GM15510 (cell line): ENCODE results near the gene ADCK1.

ENCODE experiments used
- POLR2A ChIP-seq: IDR thresholded peaks from 3 replicates; pipeline ENCODE4 v1.6.1; 2011; ENCODE audit warnings: borderline replicate concordance; ENCODE audit not compliant: insufficient read length; ENCODE audit errors: extremely low read depth

ADCK1 gene

DNA sequence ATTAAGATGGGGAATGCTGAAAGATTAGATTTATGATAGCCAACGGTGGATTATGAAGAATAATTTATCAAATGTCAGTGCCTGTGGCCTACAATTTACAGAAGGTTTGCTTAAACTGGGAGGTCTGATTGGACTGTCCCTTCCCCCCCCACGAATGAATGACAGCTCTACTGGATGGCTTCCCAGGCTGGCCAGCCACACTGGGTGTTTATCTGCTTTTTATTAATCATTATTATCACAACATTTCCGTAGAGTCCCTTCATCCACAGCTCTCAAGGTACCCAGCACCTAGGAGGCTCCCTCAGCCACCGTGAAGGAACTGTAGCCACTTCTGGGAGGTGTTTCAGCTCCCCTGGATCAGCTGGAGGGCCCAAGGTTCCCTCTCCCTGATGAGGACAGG lies 78.9 kb downstream of the ADCK1 start:
- no peak for TF ChIP-seq POLR2A

DNA sequence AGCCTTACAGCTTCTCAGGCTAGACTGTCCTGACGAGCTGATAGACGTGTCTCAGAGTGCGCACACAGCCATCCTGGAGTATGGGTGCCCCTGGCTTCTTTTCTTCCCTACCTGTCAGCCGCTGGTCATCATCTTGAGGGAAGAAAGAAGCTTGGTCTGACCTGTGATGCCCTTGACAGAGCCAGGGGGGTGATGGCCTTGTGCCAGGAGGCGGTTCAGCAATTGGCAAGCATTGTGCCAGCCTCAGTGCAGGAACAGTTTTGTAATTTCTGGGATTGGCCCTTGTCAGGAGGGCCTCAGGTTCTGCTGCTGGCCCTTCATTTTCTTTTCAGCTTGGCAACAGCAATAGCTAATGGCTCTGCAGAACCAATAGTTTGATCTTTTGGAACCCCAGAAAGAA lies 80.1 kb downstream of the ADCK1 start:
- TF ChIP-seq POLR2A: no peak

DNA sequence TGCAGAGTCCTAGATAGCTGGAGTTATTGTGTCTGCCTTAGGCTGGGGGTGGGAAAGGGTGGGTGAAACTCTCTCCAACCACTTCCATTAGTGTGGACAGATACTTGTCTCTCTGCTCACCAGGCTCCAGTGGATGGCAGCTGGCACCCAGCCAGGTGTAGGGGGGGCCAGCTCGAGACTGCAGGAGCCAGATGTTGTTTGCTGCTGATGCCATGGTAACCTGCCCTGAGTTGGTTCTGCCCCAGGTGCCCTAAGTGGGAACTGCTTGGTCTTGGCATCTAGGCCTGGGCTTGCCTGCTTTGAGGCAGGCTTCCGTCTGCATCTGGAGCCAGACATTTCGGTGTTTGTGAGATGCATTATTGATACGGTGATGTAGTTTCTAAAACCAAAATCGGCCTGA lies 82.2 kb downstream of the ADCK1 start:
- TF ChIP-seq POLR2A: no peak

GRCh38 chr14:77882636-77883035 lies 82.7 kb downstream of the ADCK1 start:
- TF ChIP-seq POLR2A: no peak

DNA sequence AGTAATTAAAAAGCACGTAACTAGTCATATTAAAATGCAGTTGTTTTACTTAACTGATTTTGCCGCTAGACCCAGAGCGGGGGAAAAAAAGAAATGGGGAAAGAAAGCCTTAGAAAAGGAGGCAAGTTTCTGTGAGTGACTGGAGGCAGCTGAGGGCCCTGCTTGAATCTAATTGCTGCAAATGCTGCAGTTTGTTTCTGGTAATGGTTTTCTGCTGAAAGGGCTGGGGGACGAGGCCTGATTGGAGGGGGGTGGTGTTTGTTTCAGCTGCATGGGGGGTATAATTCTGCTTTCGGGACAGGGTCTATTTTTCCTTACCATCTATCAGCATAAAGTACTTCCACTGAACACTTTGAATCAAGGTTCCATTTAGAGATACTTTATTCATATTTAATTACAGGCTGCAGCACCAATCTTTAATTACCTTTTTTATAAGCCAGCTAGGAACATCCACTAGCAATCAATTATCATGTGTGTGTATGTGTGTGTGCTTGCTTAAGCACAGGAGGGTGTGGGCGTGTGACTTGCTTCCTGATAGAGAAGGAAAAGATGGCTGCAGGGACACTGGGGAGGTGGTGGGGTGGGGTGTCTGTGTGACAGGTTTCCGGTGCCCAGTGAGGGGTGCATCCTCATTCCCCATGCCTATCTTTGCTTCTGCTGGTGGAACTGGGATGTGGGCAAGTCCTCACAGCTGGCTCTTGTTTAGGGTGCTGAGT lies 83.4 kb downstream of the ADCK1 start:
- no peak for TF ChIP-seq POLR2A

GRCh38 chr14:77883847-77884238 lies 83.9 kb downstream of the ADCK1 start:
- no peak for TF ChIP-seq POLR2A

DNA sequence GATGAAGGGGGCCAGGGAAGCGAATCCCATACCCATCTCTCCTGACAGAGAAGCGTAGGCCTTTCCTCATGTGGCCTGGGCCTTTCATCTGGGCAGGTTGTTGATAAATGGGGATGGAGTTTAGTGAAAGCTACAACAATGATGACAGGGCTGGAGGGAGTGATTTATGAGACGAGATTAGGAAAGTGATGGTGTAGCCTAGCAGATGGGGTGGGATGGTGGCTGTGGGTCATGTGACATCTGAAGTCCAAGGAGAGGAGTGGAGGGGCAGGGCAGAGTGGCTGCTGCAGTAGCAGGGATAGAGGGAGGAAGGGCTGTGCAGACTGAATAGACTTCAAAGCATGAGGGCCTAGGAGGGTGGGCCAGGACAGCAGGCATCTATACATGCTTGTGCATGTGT lies 85.5 kb downstream of the ADCK1 start:
- no peak for TF ChIP-seq POLR2A

GRCh38 chr14:77886010-77886409 lies 86.1 kb downstream of the ADCK1 start:
- TF ChIP-seq POLR2A: no peak

DNA sequence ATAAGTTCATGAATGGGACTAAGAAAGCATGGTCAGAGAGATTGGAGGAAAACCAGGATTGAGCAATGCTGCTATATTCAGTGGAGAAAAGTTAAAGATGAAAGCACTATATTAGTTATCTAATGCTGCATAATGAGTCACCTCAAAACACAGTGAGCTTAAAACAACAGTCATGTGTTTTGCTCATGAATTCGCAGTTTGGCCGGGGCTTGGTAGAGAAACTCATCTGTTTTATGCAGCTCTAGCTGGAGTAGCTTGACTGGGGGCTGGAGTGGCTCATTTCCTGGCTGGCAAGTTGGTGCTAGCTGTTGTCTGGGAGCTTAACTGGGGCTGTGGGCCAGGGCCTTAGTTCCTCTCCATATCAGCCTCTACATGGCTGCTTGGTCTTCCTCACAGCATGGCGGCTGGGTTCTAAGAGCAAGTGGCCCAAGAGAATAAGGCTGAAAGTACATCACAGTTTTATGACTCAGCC lies 90.1 kb downstream of the ADCK1 start:
- no peak for TF ChIP-seq POLR2A

GRCh38 chr14:77890873-77891272 lies 91.0 kb downstream of the ADCK1 start:
- TF ChIP-seq POLR2A: no peak

- TF ChIP-seq POLR2A: no peak
Observed at GRCh38 chr14:77892381-77892871, 92.5 kb downstream of the ADCK1 start.

DNA sequence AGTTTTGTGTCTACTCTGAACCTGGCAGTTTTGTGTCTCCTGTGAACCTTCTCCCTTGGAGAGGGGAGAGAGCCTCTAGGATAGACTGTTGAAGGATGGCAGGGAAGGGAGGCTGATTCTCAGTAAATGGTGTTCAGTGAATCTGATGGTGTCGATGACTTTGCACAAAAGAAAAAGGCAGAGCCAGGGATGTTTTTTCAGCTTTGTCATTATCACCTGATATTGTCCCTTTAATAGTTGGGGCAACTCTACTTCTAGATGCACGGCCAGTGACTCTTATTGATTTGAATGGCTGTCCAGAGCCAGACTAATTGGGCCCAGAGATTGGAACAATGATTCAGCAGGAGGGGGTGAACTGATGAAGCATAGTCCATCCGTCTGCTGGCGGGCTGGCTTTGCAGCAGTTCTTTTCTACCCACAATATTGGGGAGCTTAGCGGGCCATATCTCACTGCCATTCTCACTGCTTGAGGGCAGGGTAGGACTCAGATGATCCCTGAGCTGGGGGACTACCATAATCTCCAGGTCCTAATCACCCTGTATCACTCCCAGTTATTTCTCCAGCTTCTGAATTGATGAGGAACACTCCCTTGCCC lies 93.1 kb downstream of the ADCK1 start:
- TF ChIP-seq POLR2A: no peak

DNA sequence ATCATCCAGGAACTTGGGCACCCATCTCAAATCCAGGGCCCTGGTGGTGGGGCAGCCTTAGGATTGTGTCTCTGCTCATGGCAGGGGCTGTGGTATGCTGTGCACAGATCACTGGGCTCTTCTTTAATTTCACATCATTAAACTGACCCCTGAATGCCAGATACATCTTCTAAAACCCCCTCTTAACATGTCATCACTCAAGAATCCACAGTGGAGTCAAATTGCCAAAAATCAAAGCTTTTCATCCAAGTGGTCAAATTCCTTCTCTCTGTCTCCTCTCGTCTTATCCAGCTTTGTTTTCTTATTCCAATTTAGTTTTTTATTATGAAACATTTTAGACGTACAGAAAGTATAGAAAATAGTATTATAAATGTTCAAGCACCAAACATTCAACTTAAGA lies 97.5 kb downstream of the ADCK1 start:
- no peak for TF ChIP-seq POLR2A

DNA sequence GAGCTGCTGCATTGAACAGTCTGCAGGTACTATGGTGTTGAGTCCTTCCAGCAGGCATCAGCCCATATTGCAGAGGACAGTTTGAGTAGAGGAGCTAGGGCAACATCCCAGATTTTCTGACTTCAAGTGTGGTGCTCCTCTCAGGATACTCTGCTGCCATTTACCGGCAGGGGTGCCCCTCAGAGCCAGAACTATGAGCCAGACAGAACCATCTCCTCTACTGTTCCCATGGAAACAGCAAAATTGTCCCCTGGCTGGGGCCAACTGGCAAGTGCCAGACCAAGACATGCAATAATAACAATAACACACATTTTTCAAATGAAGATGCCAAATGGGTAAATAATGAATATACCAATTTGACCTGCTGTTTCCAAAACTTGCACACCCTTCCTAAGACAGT lies 102.9 kb downstream of the ADCK1 start:
- no peak for TF ChIP-seq POLR2A

DNA sequence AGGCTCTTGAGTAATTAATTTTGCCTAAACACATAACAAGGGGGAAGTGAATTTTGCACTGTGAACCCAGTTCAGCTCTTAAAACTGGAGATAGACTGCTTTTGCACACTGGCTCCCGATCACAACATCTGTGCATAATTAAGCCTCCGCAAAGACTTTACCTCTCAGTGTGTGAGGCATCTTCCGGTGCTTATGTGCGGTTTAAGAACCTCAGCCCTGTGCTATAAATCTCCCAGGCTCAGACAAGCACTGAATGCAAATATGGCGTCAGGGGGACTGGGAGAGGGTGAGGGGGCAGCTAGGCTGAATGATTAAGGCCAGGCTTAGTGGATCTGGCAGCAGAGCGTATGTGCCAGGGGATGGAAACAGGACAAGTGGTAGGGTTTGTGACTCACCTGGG lies 103.3 kb downstream of the ADCK1 start:
- TF ChIP-seq POLR2A: no peak
